ENCODE measurements around the gene SLC27A5.

DNA sequence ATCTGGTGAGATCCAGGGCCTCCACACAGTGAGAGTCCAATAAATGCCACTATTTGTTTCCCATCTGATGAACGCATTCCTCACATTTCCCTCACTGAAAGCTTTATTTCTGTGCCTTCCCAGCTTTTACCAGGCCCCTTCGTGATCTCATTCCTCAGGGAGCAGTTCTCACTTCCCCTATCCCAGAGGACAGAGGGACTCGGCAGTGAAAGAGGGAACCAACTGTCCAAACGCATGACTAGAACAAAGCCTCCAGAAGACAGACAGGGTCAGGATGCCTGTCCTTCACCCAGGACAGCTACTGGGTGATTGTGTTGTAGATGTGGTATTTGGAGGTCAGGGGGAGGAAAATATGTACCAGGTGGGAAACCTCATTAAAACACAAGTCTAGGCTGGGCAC, 9.9 kb upstream of the SLC27A5 start:
- TF ChIP-seq, protein P1, sequence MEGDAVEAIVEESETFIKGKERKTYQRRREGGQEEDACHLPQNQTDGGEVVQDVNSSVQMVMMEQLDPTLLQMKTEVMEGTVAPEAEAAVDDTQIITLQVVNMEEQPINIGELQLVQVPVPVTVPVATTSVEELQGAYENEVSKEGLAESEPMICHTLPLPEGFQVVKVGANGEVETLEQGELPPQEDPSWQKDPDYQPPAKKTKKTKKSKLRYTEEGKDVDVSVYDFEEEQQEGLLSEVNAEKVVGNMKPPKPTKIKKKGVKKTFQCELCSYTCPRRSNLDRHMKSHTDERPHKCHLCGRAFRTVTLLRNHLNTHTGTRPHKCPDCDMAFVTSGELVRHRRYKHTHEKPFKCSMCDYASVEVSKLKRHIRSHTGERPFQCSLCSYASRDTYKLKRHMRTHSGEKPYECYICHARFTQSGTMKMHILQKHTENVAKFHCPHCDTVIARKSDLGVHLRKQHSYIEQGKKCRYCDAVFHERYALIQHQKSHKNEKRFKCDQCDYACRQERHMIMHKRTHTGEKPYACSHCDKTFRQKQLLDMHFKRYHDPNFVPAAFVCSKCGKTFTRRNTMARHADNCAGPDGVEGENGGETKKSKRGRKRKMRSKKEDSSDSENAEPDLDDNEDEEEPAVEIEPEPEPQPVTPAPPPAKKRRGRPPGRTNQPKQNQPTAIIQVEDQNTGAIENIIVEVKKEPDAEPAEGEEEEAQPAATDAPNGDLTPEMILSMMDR (IDR thresholded peaks at IDR 0.05 in 4 of 5, conservative IDR thresholded peaks at IDR 0.05 in 1 of 5), result no peak
- TF ChIP-seq POLR2A (IDR thresholded peaks at IDR 0.05), result no peak

All from gastrocnemius medialis (tissue), 4 donors.